GM18861 (cell line): Measurements from ENCODE around the gene EPB41.
"Not testable (repeated sequence)": the region's sequence is repeated elsewhere in the genome, so short reads cannot be mapped to it uniquely, and the experiment has no call there.

Source experiments
- ATAC-seq: cut with Tn5 transposase; IDR thresholded peaks from one replicate; pipeline ENCODE4 v1.9.1; 2021; ENCODE audit not compliant: unreplicated experiment

EPB41 gene

DNA sequence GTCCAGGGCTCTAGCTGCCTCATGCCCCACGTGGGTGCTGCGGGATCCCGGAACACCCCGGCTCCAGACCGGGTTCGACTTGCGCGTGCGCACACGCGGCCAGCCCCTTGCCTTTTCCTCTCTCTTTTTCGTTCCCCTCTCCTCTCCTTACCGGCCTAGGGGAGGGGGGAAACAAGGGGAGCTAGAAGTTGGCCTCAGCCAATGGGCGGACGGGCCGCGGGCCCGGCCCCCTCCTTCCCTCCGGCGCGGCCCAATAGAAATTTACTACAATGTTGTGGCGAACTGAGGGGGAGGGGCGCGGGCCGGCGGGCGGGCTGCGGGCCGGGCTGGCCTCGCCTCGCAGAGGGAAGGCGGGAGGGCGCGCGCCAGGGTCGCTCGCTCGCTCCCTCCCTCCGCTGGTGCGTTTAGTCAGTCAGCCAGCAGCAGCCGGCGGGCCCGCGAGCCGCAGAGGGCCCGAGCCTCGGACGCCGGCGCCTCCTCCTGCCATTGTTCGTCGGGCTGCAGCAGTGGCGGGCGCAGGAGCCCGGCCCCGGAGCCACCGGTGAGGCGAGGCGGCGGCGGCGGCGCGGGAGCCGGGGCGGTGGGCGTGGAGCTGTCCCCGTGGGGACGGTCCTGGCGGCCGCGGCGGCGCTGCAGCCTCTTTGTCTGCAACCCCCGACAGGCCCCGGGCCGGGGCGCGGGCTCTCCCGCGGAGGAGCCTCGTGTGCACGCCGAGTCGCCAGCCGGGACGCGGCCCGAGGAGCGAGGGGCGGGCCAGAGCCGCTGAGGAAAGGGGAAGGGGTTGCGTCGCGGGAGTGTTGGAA, at the start of gene EPB41:
TSS of gene EPB41 (plus strand) at position 342 of the 803 bp plus-strand sequence. CDS start 72,869 bp downstream, outside the sequence.
- peak; percentile 78 for ATAC-seq

DNA sequence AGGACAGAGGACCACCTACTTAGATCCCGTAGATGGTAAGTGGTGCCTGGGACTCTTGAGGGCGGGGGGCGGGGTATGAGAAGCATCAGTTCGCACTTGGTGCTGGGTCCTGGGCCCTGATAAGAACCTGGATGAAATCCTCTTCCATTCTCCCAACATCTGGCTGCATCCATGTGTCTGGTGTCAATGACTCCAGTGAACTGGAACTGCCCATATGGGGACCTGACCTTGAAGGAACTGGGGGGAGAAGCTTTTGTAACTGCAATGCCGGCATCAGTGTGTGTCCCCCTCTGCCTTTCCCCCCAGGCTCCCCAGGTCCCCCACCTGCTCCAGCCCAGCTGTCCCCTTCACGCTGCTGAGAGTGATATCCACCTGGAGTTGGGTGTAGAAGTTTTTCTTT, 49.7 kb upstream of the EPB41 start:
- ATAC-seq, result no peak

DNA sequence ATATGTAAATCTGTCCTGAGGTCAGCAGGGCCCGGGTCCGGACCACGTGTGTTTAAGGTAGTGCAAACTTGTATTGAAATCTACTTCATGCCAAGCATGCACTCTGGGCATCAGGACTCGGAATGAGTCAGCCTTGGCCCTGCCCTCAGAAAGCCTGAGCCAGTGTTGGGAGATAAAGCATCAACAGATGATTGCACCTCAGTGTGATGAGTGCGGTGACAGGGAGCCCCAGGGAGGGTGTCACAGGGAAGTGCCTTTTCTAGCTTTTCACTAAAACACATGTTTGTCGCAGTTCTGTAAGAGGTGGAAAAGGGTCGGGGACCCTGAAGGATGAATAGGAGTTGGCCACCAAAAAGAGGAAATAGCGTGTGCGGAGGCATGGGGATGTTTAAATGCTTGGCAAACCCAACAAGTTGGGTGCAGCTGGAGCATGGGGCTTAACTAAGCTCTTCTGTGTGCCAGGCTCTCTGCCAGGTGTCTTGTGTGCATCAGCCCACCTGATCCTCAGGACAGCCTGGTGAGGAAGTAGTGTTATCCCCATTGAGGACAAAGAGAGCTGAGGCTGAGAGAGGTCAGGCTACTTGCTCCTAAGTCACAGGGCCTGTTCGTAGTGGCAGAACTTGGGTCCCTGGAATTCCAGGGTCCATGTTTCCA, 48.2 kb upstream of the EPB41 start:
- ATAC-seq, result no peak

DNA sequence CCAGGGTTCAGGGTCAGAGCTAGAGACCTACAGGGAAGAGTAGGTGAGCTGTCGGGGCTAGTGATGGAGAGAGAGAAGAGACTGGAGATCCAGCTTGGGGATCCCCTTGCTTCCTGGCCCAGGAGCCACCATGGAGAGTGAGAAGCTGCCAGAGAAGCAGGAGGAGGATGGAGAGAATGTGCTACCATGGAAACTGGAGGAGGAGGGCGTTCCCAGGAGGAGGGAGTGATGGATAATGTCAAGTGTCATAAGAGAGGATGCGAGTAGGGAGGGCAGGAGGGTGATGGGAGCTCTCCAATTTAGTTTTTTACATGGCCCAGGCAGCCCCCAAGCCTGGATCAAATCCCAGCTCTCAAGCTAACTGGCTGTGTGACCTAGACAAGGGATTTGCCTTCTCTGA, 46.5 kb upstream of the EPB41 start:
- no peak for ATAC-seq

DNA sequence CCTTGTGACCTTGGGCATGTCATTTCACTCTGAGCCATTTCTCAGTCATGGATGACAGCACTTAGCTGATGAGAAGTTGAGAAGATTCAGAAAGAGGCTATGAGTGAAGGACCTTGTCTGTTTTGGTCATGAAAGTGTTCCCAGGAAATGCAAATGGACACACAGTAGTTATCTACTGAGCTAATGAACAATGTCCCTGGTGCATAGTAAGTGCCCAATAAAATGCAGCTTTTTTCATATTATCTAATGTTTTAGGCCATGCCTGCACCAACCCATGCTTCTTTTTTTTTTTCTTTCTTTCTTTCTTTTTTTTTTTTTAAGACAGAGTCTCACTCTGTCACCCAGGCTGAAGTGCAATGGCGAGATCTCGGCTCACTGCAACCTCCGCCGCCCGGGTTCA, 44.4 kb upstream of the EPB41 start:
- no peak for ATAC-seq

DNA sequence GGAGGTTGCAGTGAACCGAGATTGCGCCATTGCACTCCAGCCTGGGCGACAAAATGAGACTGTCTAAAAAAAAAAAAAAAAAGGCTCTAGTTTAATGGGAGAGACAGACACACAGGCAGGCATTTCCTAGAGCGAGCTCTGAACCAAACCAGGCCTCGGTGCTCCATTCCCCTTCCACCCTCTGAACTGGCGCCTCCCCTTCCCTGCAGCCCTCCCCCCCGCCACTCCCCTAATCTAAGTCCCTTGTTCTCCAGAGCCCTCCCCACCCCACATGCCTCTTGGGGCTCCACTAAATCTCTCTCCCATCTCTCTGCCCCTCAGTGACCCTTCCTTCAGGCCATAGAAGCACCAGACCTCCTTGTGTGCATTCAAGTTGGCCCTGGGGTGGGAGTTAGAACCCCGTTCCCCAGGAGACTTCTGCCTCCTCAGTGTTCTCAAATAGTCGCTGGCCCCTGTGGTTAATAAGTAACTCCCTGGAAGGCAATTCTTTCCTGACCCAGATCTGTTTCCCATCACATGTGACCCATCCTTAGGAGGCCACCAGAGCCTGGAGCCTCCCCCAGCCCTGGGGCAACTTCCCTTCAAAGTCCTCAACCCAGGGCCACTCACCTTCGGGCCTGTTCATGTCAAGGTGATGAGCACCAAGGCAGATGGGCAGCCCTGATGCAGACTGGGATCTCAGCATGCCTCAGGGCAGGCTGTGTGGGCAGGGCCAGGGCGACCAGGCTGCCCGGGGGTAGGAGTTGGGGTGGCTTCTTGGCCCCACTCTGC, 42.6 kb upstream of the EPB41 start:
- no peak for ATAC-seq

DNA sequence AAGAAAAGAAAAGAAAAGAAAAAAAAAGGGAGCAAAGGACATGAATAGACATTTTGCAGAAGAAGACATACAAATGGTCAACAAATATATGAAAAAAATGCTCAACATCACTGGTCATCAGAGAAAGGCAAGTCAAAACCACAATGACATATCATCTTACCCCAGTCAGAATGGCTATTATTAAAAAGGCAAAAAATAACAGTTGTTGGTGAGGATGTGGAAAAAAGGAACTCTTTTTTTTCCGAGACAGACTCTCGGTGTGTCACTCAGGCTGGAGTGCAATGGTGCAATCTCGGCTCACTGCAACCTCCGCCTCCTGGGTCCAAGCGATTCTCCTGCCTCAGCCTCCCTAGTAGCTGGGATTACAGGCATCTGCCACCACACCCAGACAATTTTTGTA, 39.2 kb upstream of the EPB41 start:
- ATAC-seq, result not testable (repeated sequence)

DNA sequence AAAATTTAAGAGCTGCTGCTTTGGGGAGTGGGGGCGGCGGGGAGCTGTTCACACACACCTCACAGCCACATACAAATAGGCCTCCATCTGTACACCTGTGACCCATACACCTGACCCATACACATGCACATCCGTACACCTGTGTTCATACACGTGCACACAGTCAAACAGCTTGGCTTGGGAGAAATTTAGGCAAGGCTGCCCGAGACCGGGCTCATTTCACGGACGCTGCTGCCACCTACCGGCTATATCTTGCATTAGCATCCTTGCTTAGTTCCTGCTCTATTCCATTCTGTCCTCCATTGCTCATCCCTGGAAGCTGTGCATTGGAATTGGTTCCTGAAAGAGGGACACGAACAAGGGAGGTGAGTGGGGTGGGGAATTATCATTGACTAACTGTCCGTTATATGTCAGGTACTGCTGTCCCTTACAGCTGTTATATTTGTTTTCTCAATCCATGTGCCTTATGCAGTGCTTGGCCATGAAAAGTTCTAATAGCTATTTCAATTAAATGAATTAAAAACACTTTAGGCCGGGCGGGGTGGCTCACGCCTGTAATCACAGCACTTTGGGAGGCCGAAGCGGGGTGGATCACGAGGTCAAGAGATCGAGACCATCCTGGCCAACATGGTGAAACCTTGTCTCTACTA, 37.1 kb upstream of the EPB41 start:
- ATAC-seq, result peak; percentile 45

DNA sequence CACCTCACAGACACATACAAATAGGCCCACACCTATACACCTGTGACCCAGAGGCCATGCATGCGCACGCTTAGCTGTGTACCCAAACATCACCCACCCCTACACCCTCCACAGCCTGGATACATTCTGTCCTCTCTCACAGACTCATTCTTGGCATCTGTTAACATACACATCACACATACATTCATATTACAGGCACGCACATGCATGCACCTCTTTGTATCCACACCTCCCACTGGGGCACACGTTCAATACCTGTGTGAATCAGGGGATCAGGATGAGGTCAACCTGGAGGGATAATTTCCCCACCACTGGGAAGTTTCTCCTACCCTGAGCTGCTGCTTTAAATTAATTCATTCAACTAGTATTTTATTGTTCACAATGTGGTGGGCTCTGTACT, 35.6 kb upstream of the EPB41 start:
- ATAC-seq, result no peak

DNA sequence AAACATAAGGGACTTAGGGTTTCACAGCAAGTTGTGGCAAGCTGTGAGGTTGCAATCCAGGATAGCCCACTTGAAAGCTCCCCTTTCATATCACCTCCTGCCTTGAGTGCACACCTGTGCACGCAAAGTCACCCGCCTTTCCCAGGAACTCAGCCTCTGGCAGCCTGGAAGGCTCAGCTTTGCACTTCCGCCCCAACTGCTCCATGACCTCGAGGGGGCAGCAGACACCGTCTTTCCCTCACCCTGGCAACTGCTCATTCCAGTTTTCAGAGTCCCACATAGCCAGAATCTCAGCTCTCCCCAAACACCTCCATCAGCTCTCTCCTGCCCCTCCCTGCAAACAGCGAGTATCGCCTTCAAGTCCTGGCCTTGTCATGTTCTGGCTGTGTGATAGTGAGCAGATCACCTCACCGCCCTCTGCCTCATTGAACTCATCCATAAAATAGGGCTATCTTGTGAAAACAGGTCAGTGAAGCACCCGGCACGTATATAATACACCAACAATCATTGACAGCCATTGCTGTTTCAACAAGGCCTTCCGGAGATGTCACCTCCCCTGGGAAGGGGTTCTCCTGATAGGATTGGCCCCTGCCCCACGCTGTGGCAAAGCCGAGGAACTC, 32.2 kb upstream of the EPB41 start:
- ATAC-seq, result no peak

DNA sequence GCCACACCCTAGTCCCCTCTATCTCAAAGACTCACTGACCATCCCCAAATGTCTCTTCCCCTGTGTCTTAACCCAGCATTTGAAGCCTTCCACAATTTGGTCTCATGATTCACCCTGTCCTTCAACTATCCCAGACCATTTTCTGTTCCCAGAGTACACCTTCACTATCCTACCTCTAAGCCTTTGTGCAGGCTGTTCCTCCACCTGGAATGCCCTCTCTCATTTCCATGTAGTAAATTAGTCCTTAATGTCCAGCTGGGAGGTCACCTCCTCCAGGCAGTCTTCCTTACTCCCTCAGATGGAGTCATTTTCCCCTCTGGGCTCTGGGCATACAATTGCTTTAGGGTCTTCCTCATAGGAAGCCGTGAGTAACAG, 31.1 kb upstream of the EPB41 start:
- ATAC-seq, result no peak

DNA sequence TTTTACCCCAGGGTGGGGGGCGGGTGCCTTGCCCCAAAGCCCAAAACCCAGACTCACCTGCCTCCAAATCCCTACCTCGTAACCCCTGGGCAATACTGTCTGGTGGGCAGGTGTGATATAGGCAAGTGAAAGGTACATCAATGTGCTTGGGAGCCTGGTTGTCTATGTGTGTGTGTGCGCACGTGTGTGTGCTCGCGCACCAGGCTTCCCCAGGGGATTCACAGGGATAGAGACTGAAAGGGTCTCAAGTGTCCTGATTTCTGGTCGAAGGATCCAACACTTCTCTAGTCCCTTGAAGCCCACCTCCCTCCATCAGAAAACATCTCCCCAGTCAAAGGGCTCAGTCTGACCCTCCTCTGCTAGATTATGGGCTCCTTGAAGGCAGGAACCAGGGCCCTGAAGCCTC, 28.9 kb upstream of the EPB41 start:
- ATAC-seq, result no peak

DNA sequence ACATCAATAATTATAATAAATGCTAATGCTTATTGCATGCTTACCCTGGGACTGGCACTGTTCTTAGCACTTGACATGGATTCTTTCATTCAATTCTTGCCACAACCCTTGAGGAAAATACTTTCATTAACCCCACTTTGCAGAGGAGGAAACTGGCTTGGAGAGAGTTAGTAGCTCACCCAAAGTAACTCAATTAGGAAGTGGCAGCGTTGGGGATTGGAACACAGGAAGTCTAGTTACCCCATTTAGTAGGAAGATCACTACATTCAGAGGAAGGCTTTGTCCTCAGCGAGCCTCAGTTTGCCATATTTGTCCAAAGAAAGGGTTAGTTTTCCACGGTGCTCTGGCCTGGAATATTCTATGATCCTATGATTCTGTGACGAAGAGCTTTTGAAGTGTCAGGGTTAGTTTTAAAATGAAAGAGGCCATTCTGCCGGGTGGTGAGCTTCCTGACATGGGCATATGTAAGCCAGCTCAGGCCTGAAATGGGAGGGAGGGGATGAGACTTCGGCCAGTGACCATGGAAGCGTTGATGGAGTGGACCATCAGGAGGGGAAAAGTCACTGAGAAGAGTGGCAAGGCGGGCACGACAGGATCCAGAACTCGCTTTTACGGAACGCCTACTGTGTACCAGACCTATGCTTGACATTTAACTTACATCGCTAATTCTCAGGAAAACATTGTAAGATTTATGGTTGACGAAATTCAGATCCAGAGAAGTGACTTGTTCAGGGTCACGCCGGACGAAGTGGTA, 28.2 kb upstream of the EPB41 start:
- ATAC-seq, result no peak

DNA sequence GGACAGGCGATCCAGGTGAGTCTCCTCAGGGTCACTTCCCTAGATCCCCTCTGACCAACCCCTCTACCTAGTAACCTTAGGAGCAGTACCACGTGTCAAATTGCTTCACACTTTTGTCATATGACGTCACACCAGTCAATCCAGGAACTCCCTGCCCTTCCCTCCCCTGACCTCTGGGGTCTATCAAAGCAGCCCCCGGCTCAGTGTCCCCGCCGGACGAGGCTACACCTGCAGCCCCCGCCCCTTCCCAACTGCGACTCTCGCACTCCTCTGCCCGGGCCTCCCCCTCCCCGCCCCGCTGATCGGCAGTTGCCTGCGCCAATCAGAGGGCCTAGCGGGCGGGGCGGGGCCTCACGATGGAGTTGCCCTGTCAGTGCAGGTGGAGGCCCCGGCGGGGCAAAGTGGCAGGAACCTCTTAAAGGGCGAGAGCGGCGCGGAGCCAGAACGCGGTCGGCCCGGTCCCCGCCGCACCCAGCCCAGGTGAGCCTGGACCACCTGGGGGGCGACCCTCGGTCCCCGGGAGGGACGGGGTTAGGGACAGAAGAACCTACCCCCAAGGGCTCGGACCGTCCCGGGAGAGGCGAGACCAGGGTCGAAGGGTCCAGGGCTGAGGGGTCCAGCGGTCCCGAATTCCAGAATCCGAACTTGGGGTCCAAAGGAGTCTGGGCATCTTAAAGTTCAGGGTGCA, 27.5 kb upstream of the EPB41 start:
- ATAC-seq, result peak; percentile 34

DNA sequence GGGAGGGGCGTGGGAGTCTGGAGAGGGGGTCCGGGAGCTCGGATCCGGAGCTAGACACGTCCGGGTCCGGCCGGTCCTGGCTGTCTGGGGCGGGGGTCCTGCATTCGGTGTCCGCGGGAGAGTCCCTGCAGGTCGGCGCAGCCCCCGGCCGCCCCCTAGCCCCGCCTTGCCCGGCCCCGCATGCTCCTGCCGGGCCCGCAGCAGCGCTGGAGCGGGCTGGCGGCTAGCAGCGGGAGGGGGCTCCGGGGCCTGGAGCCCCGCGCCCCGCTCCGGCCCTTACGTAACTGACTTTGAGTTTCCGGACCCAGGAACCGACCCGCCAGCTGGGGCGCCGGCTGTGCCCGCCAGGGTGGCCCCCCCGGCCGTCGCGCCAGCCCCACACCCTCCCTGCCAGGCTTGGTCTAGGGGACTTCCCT, 26.9 kb upstream of the EPB41 start:
- ATAC-seq, result no peak

DNA sequence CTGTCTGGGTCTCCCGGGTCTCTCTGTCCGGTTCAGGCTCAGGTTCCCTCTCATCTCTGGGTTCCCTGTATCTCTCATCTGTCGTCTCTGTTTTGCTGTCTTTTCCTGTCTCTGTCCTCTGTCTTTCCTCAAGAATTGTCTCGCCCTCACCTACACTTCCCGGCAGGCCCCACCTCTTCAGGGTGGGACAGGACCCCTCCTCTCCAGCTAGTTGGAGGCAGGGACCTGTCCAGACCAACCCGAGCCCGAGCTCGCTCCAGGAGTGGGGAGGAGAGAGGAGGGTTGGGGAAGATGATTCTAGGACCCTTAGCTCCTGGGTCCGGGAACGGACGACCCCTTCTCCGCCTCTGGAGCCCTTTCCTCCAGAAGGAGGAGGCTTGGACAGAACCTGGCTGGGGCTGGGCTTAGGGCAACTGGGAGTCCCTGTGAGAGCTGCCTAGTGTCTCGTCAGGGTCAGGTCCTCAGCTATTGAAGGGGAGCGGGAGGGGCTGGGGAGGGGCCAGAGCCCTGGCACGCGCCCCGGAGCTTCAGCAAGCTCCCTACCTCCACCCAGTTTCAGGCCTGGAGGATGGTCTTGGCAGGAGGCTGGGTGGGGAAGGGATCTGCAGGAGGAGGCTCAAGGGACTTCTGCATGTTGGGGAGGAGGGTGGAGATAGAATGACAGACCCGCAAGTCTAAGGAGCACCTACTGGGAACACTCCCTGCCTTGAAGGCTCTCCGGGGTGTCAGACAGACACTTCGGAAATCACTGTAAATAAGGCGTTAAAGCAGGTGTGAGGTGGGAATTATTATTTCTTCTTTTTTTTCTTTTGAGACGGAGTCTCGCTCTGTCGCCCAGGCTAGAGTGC, 26.3 kb upstream of the EPB41 start:
- ATAC-seq, result no peak

DNA sequence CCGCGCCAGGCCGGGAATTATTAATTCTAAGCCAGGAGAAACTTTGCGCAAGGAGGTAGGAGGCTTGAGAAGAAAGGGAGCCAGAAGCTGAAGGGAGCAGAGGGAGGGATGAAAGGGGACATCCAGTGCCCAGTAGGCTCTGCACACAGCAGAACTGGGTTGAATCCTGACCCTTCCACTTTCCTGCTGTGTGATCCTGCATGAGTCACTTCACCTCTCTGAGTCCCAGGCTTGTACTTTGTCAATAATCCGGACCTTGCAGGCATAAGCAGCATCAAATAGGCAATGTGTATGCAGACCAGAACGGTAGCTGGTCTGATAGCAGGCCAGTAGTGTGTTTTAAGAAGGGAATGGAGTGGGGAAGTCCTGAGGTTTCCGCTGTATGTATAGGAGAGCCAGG, 25.5 kb upstream of the EPB41 start:
- ATAC-seq, result no peak

DNA sequence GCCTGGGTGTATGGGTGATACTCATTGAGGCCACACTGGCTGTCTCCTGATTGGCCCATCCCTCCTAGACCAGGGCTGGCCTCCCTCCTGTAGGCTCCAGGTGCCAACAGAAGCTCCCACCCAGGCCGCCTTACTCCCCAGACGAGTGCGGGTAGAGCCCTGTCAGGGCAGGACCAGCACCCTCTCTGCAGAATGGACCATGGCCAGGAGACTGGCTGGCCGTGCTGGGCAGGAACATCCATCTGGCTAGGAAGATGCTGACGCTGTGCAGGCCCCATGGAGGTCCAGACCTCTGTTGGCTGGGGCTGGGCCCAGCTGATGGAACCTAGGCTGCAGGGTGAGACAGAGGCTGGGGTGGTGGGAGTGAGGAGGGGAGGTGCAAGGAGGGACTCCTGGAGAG, 25.0 kb upstream of the EPB41 start:
- no peak for ATAC-seq

DNA sequence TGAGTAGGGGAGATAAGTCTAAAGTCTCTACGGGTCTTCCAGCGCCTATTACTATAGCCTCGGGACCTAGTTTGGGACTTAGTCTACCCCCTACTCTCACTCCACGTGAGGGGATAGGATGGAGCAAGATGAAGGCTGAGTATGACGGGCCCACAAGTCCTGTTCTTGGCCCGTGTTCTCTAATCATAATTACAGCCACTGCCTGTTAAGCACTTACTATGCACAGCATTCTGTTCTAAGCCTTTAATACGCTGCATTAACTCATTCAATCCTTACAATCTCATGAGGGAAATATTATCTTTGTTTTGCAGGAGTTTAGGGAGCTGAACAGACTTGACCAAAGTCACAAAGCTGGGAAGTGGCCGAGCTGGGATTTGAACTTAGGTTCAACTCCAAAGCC, 23.9 kb upstream of the EPB41 start:
- ATAC-seq, result no peak
